ENCODE measurements around the gene GRIK4.

GRIK4 gene

DNA sequence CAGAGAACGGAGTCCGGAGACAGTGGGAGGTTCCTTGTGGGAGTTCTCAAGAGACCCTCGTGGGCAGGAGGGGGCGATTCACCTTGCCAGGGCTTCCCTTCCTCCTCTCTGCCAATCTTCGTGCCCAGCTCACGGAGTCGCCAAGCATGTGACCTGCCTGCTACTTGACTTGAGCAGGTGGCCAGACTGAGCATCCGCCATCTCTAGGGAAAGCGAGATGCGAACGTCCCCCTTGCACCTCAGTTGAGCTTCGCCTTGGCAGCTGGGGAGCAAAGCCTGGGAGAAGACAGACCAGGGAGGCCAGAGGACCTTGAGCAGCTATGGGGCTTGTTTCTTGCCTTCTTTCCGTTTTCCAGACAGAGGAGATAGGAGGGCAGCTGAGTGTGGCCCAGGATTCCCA lies 123.2 kb downstream of the GRIK4 start:
- TF ChIP-seq, protein P1, sequence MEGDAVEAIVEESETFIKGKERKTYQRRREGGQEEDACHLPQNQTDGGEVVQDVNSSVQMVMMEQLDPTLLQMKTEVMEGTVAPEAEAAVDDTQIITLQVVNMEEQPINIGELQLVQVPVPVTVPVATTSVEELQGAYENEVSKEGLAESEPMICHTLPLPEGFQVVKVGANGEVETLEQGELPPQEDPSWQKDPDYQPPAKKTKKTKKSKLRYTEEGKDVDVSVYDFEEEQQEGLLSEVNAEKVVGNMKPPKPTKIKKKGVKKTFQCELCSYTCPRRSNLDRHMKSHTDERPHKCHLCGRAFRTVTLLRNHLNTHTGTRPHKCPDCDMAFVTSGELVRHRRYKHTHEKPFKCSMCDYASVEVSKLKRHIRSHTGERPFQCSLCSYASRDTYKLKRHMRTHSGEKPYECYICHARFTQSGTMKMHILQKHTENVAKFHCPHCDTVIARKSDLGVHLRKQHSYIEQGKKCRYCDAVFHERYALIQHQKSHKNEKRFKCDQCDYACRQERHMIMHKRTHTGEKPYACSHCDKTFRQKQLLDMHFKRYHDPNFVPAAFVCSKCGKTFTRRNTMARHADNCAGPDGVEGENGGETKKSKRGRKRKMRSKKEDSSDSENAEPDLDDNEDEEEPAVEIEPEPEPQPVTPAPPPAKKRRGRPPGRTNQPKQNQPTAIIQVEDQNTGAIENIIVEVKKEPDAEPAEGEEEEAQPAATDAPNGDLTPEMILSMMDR (conservative IDR thresholded peaks at IDR 0.05; ENCODE audit: low read depth, low read length), result no peak
- Histone ChIP-seq H3K27ac (no peak overlapping the region), H2AFZ (ENCODE audit: low read depth) (no peak overlapping the region), H4K20me1 (ENCODE audit: insufficient read depth) (no peaks in the 10 kb centered on the region), H3K9ac (no peak overlapping the region), H3K27me3 (ENCODE audit: insufficient read depth, low read depth) (no peaks in the 10 kb centered on the region), H3K36me3 (ENCODE audit: insufficient read depth) (no peaks in the 10 kb centered on the region), H3K4me2 (no peak overlapping the region), H3K4me3 (IDR thresholded peaks at IDR 0.05; ENCODE audit: insufficient read depth, low read depth, low read length) (no peak overlapping the region), H3K4me1 (ENCODE audit: low read depth, poor library complexity, severe bottlenecking) (no peaks in the 10 kb centered on the region), H3K79me2 (ENCODE audit: insufficient read depth, low read depth) (no peaks in the 10 kb centered on the region)

- no peaks in the 10 kb centered on the region for H3K27me3 ChIP-seq (ENCODE audit: insufficient read depth, low read depth)
- no peak overlapping the region for H3K4me3 ChIP-seq (IDR thresholded peaks at IDR 0.05; ENCODE audit: insufficient read depth, low read depth, low read length)
- TF ChIP-seq, protein P1 (conservative IDR thresholded peaks at IDR 0.05; ENCODE audit: low read depth, low read length), result no peak
- no peaks in the 10 kb centered on the region for H3K4me1 ChIP-seq (ENCODE audit: low read depth, poor library complexity, severe bottlenecking)
- H3K79me2 ChIP-seq (ENCODE audit: insufficient read depth, low read depth), result no peaks in the 10 kb centered on the region
- no peak overlapping the region for H3K27ac ChIP-seq
- no peak overlapping the region for H3K9ac ChIP-seq
- no peak overlapping the region for H3K4me2 ChIP-seq
- H2AFZ ChIP-seq (ENCODE audit: low read depth), result no peak overlapping the region
- H4K20me1 ChIP-seq (ENCODE audit: insufficient read depth), result no peaks in the 10 kb centered on the region
- no peaks in the 10 kb centered on the region for H3K36me3 ChIP-seq (ENCODE audit: insufficient read depth)
Observed at GRCh38 chr11:120635136-120635810, 123.7 kb downstream of the GRIK4 start.

GRCh38 chr11:120637131-120637530 lies 125.6 kb downstream of the GRIK4 start:
- no peak overlapping the region for H3K9ac ChIP-seq
- no peak overlapping the region for H3K27ac ChIP-seq
- H3K4me1 ChIP-seq (ENCODE audit: low read depth, poor library complexity, severe bottlenecking), result no peaks in the 10 kb centered on the region
- H3K36me3 ChIP-seq (ENCODE audit: insufficient read depth), result no peaks in the 10 kb centered on the region
- H3K4me2 ChIP-seq, result no peak overlapping the region
- H3K27me3 ChIP-seq (ENCODE audit: insufficient read depth, low read depth), result no peaks in the 10 kb centered on the region
- H3K79me2 ChIP-seq (ENCODE audit: insufficient read depth, low read depth), result no peaks in the 10 kb centered on the region
- TF ChIP-seq, protein P1 (conservative IDR thresholded peaks at IDR 0.05; ENCODE audit: low read depth, low read length), result no peak
- no peak overlapping the region for H2AFZ ChIP-seq (ENCODE audit: low read depth)
- no peak overlapping the region for H3K4me3 ChIP-seq (IDR thresholded peaks at IDR 0.05; ENCODE audit: insufficient read depth, low read depth, low read length)
- no peaks in the 10 kb centered on the region for H4K20me1 ChIP-seq (ENCODE audit: insufficient read depth)

GRCh38 chr11:120642196-120642894 lies 130.8 kb downstream of the GRIK4 start:
- Histone ChIP-seq H3K4me3 (IDR thresholded peaks at IDR 0.05; ENCODE audit: insufficient read depth, low read depth, low read length) (no peak overlapping the region), H3K36me3 (ENCODE audit: insufficient read depth) (no peaks in the 10 kb centered on the region), H3K27me3 (ENCODE audit: insufficient read depth, low read depth) (no peaks in the 10 kb centered on the region), H2AFZ (ENCODE audit: low read depth) (no peak overlapping the region), H3K79me2 (ENCODE audit: insufficient read depth, low read depth) (no peaks in the 10 kb centered on the region), H3K4me1 (ENCODE audit: low read depth, poor library complexity, severe bottlenecking) (no peaks in the 10 kb centered on the region), H3K9ac (no peak overlapping the region), H3K27ac (no peak overlapping the region), H3K4me2 (no peak overlapping the region), H4K20me1 (ENCODE audit: insufficient read depth) (no peaks in the 10 kb centered on the region)
- TF ChIP-seq, protein P1 (conservative IDR thresholded peaks at IDR 0.05; ENCODE audit: low read depth, low read length), result no peak
